Neural progenitor cell (in vitro differentiated cells): ENCODE measurements around the gene BCOR. TPM values are rescaled to one million over a fixed set of nuclear protein-coding genes. Genes with fewer than 3 reads are reported as not detected.

ENCODE experiments used
- DNase-seq: peaks from one replicate; pipeline ENCODE4 v3.0.0-alpha.2; 2016; ENCODE audit warnings: low spot score
- H2AFZ ChIP-seq: fragments of 200-600 bp; sonication (generic); replicated peaks from 2 replicates; pipeline ENCODE4 v1.6.1; 2016; ENCODE audit warnings: antibody characterized with exemption
- H3F3A ChIP-seq: fragments of 200-600 bp; sonication (generic); 2 replicates; pipeline ENCODE4 v1.6.1; 2016; ENCODE audit warnings: antibody characterized with exemption, low read depth
- H3K27ac ChIP-seq: fragments of 200-600 bp; sonication (generic); 2 replicates; pipeline ENCODE4 v1.5.1; 2016; ENCODE audit warnings: mild to moderate bottlenecking
- H3K27me3 ChIP-seq: fragments of 200-600 bp; sonication (generic); 2 replicates; pipeline ENCODE4 v1.6.1; 2016; ENCODE audit warnings: mild to moderate bottlenecking, moderate library complexity
- H3K36me3 ChIP-seq: fragments of 200-600 bp; sonication (generic); 2 replicates; pipeline ENCODE4 v1.5.1; 2016
- H3K4me1 ChIP-seq: fragments of 200-600 bp; sonication (generic); 2 replicates; pipeline ENCODE4 v1.6.1; 2016; ENCODE audit warnings: mixed run types
- H3K4me2 ChIP-seq: fragments of 200-600 bp; sonication (generic); 2 replicates; pipeline ENCODE4 v1.6.1; 2016
- H3K4me3 ChIP-seq: fragments of 200-600 bp; sonication (generic); 2 replicates; pipeline ENCODE4 v1.5.1; 2016
- H3K79me2 ChIP-seq: fragments of 200-600 bp; sonication (generic); 2 replicates; pipeline ENCODE4 v1.6.1; 2016; ENCODE audit warnings: low read depth
- H3K9ac ChIP-seq: fragments of 200-600 bp; sonication (generic); 2 replicates; pipeline ENCODE4 v1.6.1; 2016
- H3K9me3 ChIP-seq: fragments of 200-600 bp; sonication (generic); 2 replicates; pipeline ENCODE4 v1.5.1; 2016; ENCODE audit warnings: low read depth
- H4K20me1 ChIP-seq: fragments of 200-600 bp; sonication (generic); 2 replicates; pipeline ENCODE4 v1.6.1; 2016; ENCODE audit warnings: low read depth
- H3K27ac Mint-ChIP-seq: 3 replicates; pipeline ENCODE4 v1.8.0; 2021; ENCODE audit warnings: mixed read lengths
- H3K27me3 Mint-ChIP-seq: 2 replicates; pipeline ENCODE4 v1.8.0; 2022; ENCODE audit warnings: low read depth, mild to moderate bottlenecking, inconsistent platforms, moderate library complexity, mixed read lengths; ENCODE audit not compliant: insufficient read depth
- H3K36me3 Mint-ChIP-seq: 3 replicates; pipeline ENCODE4 v1.8.0; 2021; ENCODE audit warnings: mixed read lengths
- H3K4me1 Mint-ChIP-seq: 3 replicates; pipeline ENCODE4 v1.8.0; 2021; ENCODE audit warnings: mixed read lengths
- H3K4me3 Mint-ChIP-seq: 3 replicates; pipeline ENCODE4 v1.8.0; 2021; ENCODE audit warnings: mild to moderate bottlenecking, moderate library complexity, mixed read lengths
- H3K9me3 Mint-ChIP-seq: 3 replicates; pipeline ENCODE4 v1.8.0; 2020; ENCODE audit warnings: mixed read lengths
- CTCF ChIP-seq: fragments of 200-600 bp; sonication (generic); IDR thresholded peaks from 2 replicates; pipeline ENCODE4 v1.5.1; 2017; ENCODE audit warnings: antibody characterized with exemption, mild to moderate bottlenecking
- EZH2 ChIP-seq: fragments of 200-600 bp; sonication (generic); IDR thresholded peaks from 2 replicates; pipeline ENCODE4 v1.6.1; 2017; ENCODE audit warnings: antibody characterized with exemption, mild to moderate bottlenecking, moderate library complexity
- EZH2phosphoT487 ChIP-seq: fragments of 200-600 bp; sonication (generic); IDR thresholded peaks from 2 replicates; pipeline ENCODE4 v1.6.1; 2017; ENCODE audit warnings: antibody characterized with exemption
- total RNA-seq: library from RNA; depleted of rRNA; stranded (reverse); fragments of >200 nt; gene quantifications from 2 replicates; pipeline ENCODE4 v1.2.3, GENCODE V29; 2015; ENCODE audit warnings: low replicate concordance

BCOR gene
- total RNA-seq, 1 donor from 2014 or later, result 32.4 TPM

DNA sequence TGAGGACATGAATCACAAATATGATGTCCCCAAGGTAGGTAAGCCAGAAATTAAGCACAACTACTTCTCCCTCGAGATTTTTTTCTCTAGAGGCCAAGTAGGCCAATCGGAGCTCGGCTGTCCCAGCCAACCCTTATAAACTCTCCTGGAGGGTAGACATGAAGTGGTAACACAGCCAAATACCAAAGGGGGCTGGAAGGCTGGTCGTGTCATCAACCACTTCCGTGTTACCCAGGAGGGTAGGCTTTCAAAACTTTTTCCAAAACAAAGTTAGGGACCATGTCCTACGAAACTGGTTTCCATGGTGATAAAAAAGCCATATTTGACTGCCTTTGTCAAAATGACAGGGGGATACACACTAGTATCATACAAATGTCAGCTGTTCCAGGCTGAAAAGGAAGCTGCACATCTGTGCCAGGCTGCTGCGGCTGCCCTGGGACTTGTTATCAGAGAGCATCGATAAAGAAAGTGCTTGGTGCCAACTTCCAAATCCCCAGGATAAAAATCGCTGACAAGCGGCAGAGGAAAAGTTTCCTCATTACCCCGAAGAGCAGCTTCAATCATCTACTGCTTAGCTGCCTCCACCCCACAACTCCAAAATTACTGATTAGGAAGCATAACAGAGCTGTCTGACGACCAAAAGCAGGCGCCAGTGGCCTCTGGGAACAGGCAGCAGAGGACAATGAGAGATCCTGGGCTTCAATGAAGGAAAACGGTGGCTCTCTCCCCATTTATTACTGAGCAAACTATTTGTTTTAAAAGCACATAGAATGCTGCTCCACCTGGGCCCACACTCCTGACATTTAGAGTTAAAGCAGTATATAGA is 20.8 kb downstream of the BCOR start:
- Mint-ChIP-seq H3K4me3 (no peak overlapping the region), H3K9me3 (peaks cover 26% of the 10 kb centered on the region), H3K36me3 (peaks cover 24% of the 10 kb centered on the region), H3K27ac (no peak overlapping the region), H3K27me3 (peaks cover 12% of the 10 kb centered on the region), H3K4me1 (peaks cover 42% of the 10 kb centered on the region)
- Histone ChIP-seq H4K20me1 (peaks cover 69% of the 10 kb centered on the region), H3K27ac (no peak overlapping the region), H3K79me2 (peaks cover 85% of the 10 kb centered on the region), H3K4me1 (peaks cover 39% of the 10 kb centered on the region), H3K36me3 (no peaks in the 10 kb centered on the region), H3K4me3 (no peak overlapping the region), H3F3A (peaks cover 20% of the 10 kb centered on the region), H3K9me3 (no peaks in the 10 kb centered on the region), H3K4me2 (no peak overlapping the region), H3K9ac (no peak overlapping the region), H3K27me3 (no peaks in the 10 kb centered on the region), H2AFZ (no peak overlapping the region)
- TF ChIP-seq EZH2, result no peak
- no peak for TF ChIP-seq CTCF
- no peak for TF ChIP-seq EZH2phosphoT487
- DNase-seq, result no peak

DNA sequence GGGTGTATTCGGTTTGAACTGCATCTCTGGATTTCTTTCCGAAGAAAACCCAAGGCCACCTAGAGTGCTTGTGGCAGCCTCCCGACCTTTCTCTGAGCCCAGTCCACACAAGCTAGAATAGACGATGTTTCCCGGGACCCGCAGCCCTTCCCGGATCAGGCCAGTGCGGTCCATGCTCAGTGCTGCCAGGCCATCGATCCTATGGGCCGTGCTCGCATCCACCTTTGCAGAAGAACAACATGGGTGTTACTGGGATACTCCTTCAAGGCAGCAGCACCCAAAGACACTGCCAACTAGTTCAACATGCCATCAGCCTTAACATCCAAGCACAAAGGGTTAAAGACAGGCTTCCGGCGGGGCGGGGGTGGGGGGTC is 22.8 kb downstream of the BCOR start:
- Histone ChIP-seq H3F3A (peaks cover 16% of the 10 kb centered on the region), H2AFZ (no peak overlapping the region), H3K79me2 (peaks cover 79% of the 10 kb centered on the region), H3K4me2 (no peak overlapping the region), H3K27ac (no peak overlapping the region), H3K36me3 (no peaks in the 10 kb centered on the region), H3K4me1 (peaks cover 29% of the 10 kb centered on the region), H3K4me3 (no peak overlapping the region), H3K9me3 (no peaks in the 10 kb centered on the region), H4K20me1 (peaks cover 63% of the 10 kb centered on the region), H3K27me3 (no peaks in the 10 kb centered on the region), H3K9ac (no peak overlapping the region)
- H3K9me3 Mint-ChIP-seq, result peaks cover 17% of the 10 kb centered on the region
- H3K27ac Mint-ChIP-seq, result no peak overlapping the region
- H3K4me3 Mint-ChIP-seq, result no peak overlapping the region
- H3K36me3 Mint-ChIP-seq, result peaks cover 37% of the 10 kb centered on the region
- peaks cover 9% of the 10 kb centered on the region for H3K27me3 Mint-ChIP-seq
- DNase-seq, result no peak
- no peak for TF ChIP-seq EZH2
- TF ChIP-seq CTCF, result no peak
- TF ChIP-seq EZH2phosphoT487, result no peak
- H3K4me1 Mint-ChIP-seq, result peaks cover 25% of the 10 kb centered on the region

DNA sequence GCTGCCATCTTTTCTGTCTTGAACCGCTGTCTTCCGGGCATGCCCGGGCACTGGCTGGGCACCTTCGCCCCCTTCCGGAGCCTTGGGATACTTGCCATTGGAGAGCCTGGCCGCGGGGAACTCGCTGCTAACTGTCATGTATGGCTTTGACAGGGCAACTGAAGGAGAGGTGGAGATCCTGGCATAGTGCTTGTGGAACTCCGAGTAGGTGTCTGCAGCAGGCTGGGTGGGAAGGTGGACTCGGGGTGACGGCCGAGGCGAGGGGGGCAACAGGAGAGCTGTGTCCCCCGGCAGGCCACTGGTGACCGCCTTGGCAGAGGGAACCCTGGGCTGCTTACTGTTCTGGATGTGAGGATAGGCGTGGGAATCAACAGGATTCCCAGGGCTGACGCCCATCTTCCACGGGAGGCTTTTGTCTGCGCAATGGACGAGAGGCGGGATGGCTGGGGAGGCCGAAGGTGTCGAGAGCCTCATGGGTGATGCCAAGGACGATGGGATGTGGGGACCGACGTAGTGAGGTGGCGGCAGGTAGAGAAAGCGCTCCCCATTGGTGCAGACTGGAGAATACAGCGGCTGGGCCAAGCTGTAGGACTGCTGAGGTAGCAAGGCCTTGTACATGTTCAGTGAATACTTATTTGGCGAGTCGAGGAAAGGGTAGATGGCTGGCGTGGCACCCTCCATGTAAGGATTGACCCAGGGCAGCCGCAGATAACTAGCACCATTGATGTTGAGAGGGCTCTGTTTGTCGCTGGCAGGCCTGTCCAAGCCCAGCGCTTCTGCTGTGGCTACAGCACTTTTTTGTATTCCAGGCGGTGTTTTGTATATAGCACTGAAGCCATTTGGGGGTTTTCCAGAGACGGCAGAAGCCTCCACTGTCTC is 23.4 kb downstream of the BCOR start:
- Histone ChIP-seq H4K20me1 (peaks cover 56% of the 10 kb centered on the region), H3K27ac (no peak overlapping the region), H3K4me3 (no peak overlapping the region), H3K27me3 (no peaks in the 10 kb centered on the region), H3K9me3 (no peaks in the 10 kb centered on the region), H3K79me2 (peaks cover 73% of the 10 kb centered on the region), H3K4me1 (peaks cover 23% of the 10 kb centered on the region), H3K9ac (no peak overlapping the region), H3K36me3 (no peaks in the 10 kb centered on the region), H3F3A (peaks cover 10% of the 10 kb centered on the region), H3K4me2 (no peak overlapping the region), H2AFZ (no peak overlapping the region)
- no peak for DNase-seq
- TF ChIP-seq EZH2 (no peak), CTCF (no peak), EZH2phosphoT487 (no peak)
- Mint-ChIP-seq H3K27me3 (peaks cover 9% of the 10 kb centered on the region), H3K27ac (no peak overlapping the region), H3K9me3 (peaks cover 16% of the 10 kb centered on the region), H3K4me3 (no peak overlapping the region), H3K36me3 (peaks cover 39% of the 10 kb centered on the region), H3K4me1 (peaks cover 20% of the 10 kb centered on the region)
